MM.1S (cell line): ENCODE measurements around the gene RERE.

Source experiments
- DNase-seq: peaks from one replicate; pipeline ENCODE4 v3.0.0-alpha.2; 2015
- H2AFZ ChIP-seq: fragments of 300-600 bp; sonication (generic); 2 replicates; pipeline ENCODE4 v1.6.0; 2016; ENCODE audit warnings: antibody characterized with exemption, low read length
- H3F3A ChIP-seq: fragments of 300-600 bp; sonication (generic); 2 replicates; pipeline ENCODE4 v1.6.1; 2016; ENCODE audit warnings: mild to moderate bottlenecking, antibody characterized with exemption, low read length, moderate library complexity, mixed read lengths; ENCODE audit not compliant: insufficient read depth
- H3K27ac ChIP-seq: fragments of 300-600 bp; sonication (generic); 2 replicates; pipeline ENCODE4 v1.5.1; 2016; ENCODE audit warnings: mild to moderate bottlenecking, low read length
- H3K27me3 ChIP-seq: fragments of 300-600 bp; sonication (generic); replicated peaks from 2 replicates; pipeline ENCODE4 v1.6.0; 2016; ENCODE audit warnings: low read length; ENCODE audit not compliant: insufficient read depth
- H3K36me3 ChIP-seq: fragments of 300-600 bp; sonication (generic); replicated peaks from 2 replicates; pipeline ENCODE4 v1.6.1; 2016; ENCODE audit warnings: mild to moderate bottlenecking, low read length, mixed read lengths; ENCODE audit not compliant: insufficient read depth
- H3K4me1 ChIP-seq: fragments of 300-600 bp; sonication (generic); 2 replicates; pipeline ENCODE4 v1.6.1; 2016; ENCODE audit warnings: low read length, mixed read lengths
- H3K4me2 ChIP-seq: fragments of 300-600 bp; sonication (generic); 2 replicates; pipeline ENCODE4 v1.6.0; 2016; ENCODE audit warnings: low read depth, low read length
- H3K4me3 ChIP-seq: fragments of 300-600 bp; sonication (generic); 2 replicates; pipeline ENCODE4 v1.5.1; 2016; ENCODE audit warnings: low read length, mixed read lengths
- H3K79me2 ChIP-seq: fragments of 300-600 bp; sonication (generic); 2 replicates; pipeline ENCODE4 v1.6.1; 2016; ENCODE audit warnings: mixed run types, low read length, mixed read lengths
- H3K9ac ChIP-seq: fragments of 300-600 bp; sonication (generic); 2 replicates; pipeline ENCODE4 v1.6.1; 2016; ENCODE audit warnings: low read length, mixed read lengths
- H3K9me2 ChIP-seq: fragments of 300-600 bp; sonication (generic); replicated peaks from 2 replicates; pipeline ENCODE4 v1.6.1; 2016; ENCODE audit warnings: mild to moderate bottlenecking, low read length, mixed read lengths; ENCODE audit not compliant: insufficient read depth
- H3K9me3 ChIP-seq: fragments of 300-600 bp; sonication (generic); replicated peaks from 2 replicates; pipeline ENCODE4 v1.6.1; 2016; ENCODE audit warnings: mild to moderate bottlenecking, low read length, mixed read lengths; ENCODE audit not compliant: insufficient read depth
- H4K20me1 ChIP-seq: fragments of 300-600 bp; sonication (generic); 2 replicates; pipeline ENCODE4 v1.6.1; 2016; ENCODE audit warnings: mild to moderate bottlenecking, low read length, moderate library complexity, mixed read lengths; ENCODE audit not compliant: insufficient read depth
- CTCF ChIP-seq: fragments of 300-600 bp; sonication (generic); IDR thresholded peaks from 2 replicates; pipeline ENCODE4 v1.5.1; 2016; ENCODE audit warnings: antibody characterized with exemption, low read length, mixed read lengths
- EZH2 ChIP-seq: fragments of 300-600 bp; sonication (generic); optimal IDR thresholded peaks from 2 replicates; pipeline ENCODE3; 2017; ENCODE audit warnings: low read depth, mild to moderate bottlenecking, antibody characterized with exemption, low read length, mixed read lengths
- EZH2phosphoT487 ChIP-seq: fragments of 300-600 bp; sonication (generic); IDR thresholded peaks from 2 replicates; pipeline ENCODE4 v1.6.1; 2018; ENCODE audit warnings: antibody characterized with exemption, low read length

RERE gene

DNA sequence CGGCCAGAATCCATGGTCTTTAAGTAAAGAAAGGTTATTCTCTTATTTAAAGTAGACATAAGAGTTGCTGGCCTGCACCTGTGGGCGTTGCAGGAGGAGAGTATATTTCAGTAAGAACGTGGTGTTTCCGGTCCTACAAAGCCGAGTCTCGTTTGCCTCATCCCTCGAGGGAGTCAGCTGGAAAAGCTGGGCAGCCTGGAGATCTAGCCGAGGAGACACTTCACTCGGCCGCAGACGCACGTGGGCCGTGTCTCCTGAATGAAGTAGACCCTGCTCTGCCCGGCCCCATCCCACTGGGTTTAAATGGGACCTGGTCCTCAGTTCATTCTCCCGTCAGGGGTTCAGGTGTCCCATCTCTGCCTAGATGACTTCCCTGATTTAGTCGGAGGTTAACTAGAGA is 484.6 kb downstream of the RERE start:
- H3K79me2 ChIP-seq, result no peaks in the 10 kb centered on the region
- no peaks in the 10 kb centered on the region for H3K9me3 ChIP-seq
- H3K4me3 ChIP-seq, result no peak overlapping the region
- no peak overlapping the region for H3K9ac ChIP-seq
- no peaks in the 10 kb centered on the region for H3K36me3 ChIP-seq
- H4K20me1 ChIP-seq, result no peaks in the 10 kb centered on the region
- no peak for DNase-seq
- no peak overlapping the region for H3K27ac ChIP-seq
- H2AFZ ChIP-seq, result no peak overlapping the region
- no peaks in the 10 kb centered on the region for H3K4me1 ChIP-seq
- peaks cover 85% of the 10 kb centered on the region for H3K27me3 ChIP-seq
- no peaks in the 10 kb centered on the region for H3K9me2 ChIP-seq
- TF ChIP-seq CTCF, result no peak
- TF ChIP-seq EZH2phosphoT487, result no peak
- no peak for TF ChIP-seq EZH2
- H3F3A ChIP-seq, result no peaks in the 10 kb centered on the region
- no peak overlapping the region for H3K4me2 ChIP-seq

GRCh38 chr1:8330271-8331125 is 486.9 kb downstream of the RERE start:
- Histone ChIP-seq H2AFZ (no peak overlapping the region), H3K79me2 (no peaks in the 10 kb centered on the region), H3K27me3 (peaks cover 85% of the 10 kb centered on the region), H3K36me3 (no peaks in the 10 kb centered on the region), H3K9ac (no peak overlapping the region), H3K4me3 (no peak overlapping the region), H3F3A (no peaks in the 10 kb centered on the region), H3K4me2 (no peak overlapping the region), H4K20me1 (no peaks in the 10 kb centered on the region), H3K9me2 (no peaks in the 10 kb centered on the region), H3K27ac (no peak overlapping the region), H3K4me1 (no peaks in the 10 kb centered on the region), H3K9me3 (no peaks in the 10 kb centered on the region)
- no peak for DNase-seq
- no peak for TF ChIP-seq EZH2
- TF ChIP-seq EZH2phosphoT487, result no peak
- TF ChIP-seq CTCF, result no peak

DNA sequence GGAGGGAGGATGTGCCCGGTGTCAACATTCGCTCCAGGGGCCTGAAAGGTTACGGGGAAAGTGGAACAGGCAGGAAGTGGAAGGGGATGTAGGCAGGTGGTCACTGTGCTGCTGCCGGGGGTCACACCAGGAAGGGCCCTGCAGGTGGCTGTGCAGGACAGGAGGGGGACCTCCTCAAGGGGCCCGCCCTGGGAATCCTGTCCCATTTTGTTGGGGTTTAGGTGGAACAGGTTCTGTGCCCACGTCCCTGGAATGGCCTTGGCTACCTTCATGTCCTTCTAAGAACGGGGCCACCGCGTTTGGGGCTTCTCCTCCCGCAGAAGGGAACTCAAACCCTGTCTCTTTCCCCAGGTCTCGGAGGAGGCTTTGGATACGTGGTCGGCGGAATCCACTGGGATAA is 487.6 kb downstream of the RERE start:
- Histone ChIP-seq H3K27ac (no peak overlapping the region), H3K4me2 (no peak overlapping the region), H3K9ac (no peak overlapping the region), H2AFZ (no peak overlapping the region), H3K9me3 (no peaks in the 10 kb centered on the region), H3K4me3 (no peak overlapping the region), H3K27me3 (peaks cover 85% of the 10 kb centered on the region), H3F3A (no peaks in the 10 kb centered on the region), H3K36me3 (no peaks in the 10 kb centered on the region), H3K4me1 (no peaks in the 10 kb centered on the region), H4K20me1 (no peaks in the 10 kb centered on the region), H3K79me2 (no peaks in the 10 kb centered on the region), H3K9me2 (no peaks in the 10 kb centered on the region)
- TF ChIP-seq CTCF (no peak), EZH2 (no peak), EZH2phosphoT487 (no peak)
- no peak for DNase-seq
